Right renal pelvis (tissue), 4 donors: ENCODE data around the gene MYH7. TPM values are rescaled to one million over a fixed set of nuclear protein-coding genes. Genes with fewer than 3 reads are reported as not detected.
"Not testable (repeated sequence)": the region's sequence is repeated elsewhere in the genome, so short reads cannot be mapped to it uniquely, and the experiment has no call there.

Experiments
- DNase-seq, 4 donors: peaks; one replicate each; pipeline ENCODE4 v3.0.0-alpha.2; 2013; ENCODE audit warnings: low read depth in 4 of 4, low spot score in 3 of 4, missing footprints in 1 of 4
- polyA plus RNA-seq, 4 donors: library from polyadenylated mRNA; unstranded; fragments of 120-200 nt; gene quantifications; one replicate each; pipeline ENCODE4 v1.2.1, GENCODE V29; 2013; ENCODE audit not compliant: insufficient read length in 4 of 4

The MYH7 gene
- polyA plus RNA-seq: under 1 TPM; 0.19 to 0.32 (median 0.24) TPM

DNA sequence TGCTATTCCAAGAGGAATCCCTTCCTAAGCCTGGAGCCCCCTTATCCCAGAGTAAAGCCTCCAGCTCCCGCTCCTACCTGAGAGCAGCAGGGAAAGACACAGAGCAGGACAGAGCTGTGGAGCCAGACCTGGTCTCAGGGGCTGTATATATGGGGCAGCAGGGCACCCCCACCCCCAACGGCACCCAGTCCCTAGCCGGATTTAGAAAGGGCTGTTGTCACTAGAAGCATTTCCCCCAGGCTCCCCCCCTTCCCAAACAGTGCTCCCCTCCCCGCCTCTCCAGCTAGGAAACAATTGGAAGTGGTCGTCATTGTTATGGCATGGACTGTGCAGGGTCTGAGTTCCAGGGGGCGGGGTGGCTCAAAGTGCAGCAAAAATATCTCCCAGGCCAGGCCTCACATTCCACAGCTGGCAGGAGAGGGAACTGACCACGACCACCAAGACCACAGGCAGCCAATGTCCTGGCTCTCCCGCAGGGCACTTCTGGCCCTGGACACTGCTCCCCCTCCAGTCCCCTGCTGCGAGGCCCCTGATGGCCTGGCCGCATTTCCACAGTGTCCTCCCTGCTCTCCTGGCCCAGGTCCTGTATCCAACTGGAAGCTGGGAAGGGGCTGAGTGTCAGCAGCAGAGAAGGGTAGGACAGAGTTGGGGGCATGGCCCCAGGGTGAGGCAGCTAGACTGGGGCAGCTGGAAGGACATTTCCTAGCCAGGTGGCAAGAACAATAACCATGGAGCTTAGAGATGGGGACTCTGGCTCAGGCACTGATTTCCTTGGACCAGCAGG, at the start of gene MYH7:
TSS of gene MYH7 (minus strand) at position 118 of the 784 bp plus-strand sequence. CDS start 1,928 bp downstream, outside the sequence.
- no peak for DNase-seq

DNA sequence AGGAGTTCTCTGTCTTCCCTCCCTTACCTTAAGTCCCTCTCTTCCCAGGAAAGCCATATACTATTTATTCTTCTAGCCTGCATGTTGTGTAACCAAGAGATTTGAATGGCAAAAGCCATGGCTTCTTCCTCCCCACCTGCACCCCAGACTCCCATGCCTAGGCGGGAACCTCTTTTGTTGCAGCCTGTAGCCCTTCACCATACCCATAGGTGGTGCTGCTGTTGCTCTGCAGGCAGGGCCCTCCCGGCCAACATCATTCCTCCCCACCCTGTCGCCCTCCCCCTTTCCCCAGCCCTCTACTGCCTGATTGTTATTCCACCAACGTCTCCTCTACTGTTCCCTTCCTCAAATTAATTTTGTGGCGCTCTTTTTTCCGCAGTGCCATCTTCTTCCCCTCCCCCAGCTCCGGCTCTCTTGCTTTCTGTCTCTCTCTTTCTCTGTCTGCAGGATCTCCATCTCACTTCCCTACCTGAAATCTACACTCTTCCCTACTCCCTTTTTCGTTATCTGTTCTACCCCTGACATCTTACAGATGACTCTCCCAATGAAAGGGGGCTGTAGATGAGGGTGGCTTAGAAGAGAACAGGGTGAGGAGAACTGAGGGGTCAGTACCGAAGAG, 47.9 kb upstream of the MYH7 start:
- DNase-seq: no peak

DNA sequence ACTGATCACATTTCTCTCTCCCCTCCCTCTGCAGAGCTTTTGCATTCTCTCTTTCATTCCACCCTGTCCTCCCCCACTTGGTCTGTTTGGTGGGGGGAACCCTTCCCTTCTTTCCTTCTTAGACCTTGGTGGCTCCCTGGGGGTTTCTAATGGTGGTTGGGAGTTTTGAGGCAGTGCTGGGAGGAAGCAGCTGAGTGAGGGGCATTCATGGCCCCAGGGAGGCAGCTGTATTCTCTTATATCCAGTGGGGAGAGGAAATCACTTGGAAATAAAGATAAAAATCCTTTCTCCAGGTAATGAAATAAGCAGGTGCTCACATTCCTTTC, 47.3 kb upstream of the MYH7 start:
- DNase-seq: no peak

DNA sequence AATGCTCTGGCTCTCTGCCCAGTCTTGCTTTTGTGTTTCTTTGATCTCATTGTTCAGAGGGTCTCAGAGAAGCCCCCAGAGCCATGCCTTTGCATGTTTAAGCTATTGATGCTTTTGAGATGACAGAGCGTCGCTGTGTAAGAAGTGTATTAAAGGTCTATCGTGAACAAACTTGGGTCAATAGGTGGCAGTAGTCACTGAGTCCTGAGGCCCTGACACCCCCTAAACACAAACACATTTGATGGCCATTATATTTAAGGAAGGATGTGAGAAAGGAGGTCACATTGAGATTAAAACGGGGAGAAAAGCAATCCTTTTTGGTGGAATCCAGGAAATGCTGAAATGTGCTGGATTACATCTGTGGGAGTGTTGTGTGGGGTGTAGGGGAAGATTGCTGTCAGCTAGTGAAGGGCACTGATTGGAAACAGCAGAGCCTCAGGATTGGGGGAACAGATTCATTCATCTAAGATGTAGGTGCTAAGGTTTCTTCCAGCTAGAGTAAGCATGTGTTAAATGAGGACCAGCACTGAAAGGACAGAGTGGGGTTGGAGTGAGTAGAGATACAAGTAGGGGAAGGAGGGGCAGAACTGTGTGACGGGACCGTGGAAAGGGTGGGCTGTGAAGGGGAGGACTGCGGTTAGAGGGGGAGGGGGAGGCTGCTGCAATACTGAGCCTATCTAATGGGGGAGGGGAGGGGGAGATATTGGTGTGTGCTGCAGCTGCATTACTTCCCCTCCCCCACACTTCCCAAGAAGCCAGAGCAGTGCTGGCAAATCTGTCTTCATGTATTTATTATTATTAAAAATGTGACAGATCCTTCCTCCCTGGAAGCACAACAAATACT, 46.7 kb upstream of the MYH7 start:
- DNase-seq: no peak

DNA sequence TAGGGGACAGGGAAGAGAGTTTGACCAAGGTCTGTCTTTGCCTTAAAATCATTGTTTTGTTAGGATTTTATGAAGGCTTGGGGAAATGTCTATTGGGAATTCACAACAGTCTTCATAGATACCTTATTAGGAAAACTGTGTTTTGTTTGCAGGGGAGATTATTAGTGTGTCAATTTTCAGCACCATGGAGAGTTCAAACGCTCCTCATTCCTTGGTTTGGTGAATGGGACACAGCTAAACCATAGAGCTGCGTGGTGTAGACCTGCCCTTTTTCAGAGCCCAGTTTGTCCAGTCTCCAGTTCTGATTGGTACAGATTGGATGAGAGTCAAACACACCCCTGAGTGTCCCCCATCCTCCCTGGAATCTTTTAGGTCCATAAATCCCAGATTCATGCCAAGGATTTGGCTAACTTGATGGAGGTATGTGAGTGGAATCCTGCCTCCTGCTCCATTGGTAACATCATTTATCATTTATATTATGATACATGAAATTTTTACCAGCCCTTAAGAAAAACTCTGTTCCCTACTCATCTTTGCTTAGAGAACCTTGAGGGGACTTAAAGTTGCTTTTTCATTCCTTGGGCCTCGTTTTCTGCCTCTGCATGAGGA, 46.0 kb upstream of the MYH7 start:
- peak in 1 of 4 donors; percentile 12 for DNase-seq

DNA sequence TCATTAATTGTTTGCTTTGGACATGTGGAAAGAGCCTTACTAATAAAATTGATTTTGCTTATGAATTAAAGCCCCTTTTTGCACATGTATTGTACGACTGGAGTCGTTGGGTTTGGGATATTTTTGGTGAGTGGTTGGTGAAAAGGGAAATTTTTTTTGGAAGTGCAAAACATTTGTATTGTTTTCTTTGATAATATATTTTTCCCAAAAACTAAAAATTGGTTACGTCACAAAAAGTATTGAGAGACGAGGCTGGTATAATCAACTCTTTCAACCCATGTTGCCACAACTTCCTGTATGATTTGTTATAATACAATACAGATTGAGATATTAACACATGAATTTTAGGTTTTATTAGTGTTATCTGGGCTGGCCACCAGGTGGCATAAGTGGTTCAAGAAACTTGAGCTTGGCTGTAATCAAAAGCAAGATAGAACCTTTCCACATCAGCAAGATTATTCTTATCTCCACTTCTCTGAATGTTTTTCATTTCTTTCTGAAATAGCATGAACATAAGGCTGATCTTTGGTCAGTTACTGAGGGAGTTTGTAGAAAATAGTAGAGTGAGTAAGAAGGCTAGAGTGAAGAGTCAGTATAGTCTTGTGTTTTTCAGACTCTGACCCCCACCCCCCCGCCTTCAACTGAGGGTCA, 42.8 kb upstream of the MYH7 start:
- DNase-seq: peak in 3 of 4 donors; percentile 28 to 44 (median 35)

DNA sequence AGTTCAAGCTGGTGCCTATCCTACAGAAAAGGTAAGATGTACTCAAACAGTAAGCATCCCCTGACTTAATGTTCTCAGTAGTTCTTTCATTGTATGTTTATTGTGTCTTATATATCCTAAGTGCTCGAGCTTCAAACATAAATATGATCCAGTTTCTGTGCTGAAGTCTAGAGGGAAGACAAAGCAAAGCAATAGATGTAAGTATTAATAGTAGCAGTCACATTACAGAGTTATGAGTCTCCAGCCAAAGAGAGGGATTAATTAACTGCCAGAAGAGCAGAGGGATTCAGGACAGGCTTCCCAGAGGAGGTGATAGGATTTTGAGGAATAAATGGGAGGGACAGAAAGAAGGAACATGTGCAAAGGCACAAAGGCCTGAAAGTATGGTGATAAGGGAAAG, 35.5 kb upstream of the MYH7 start:
- DNase-seq: no peak

DNA sequence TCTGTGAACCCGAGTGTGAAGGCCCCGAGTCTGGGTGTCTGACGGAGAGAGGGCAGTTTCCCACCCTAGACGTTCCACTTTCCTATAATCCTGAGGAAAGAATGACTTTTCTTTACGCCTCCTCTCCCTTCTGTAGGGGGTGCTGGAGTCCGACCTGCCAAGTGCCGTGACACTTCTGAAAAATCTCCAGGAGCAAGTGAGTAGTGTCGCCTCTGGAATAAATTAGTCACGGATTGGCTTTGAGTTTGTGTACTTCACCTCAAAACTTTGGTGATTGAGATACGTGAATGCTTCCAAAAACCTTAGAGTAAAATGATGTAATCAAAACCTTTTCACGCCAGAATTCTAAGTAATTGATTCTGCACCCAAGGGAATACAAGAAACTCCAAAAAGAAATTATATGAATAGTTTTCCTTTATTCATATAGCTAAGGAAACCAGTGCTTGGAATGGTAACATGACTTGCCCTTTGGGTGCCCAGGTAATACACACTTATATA, 34.5 kb upstream of the MYH7 start:
- no peak for DNase-seq

DNA sequence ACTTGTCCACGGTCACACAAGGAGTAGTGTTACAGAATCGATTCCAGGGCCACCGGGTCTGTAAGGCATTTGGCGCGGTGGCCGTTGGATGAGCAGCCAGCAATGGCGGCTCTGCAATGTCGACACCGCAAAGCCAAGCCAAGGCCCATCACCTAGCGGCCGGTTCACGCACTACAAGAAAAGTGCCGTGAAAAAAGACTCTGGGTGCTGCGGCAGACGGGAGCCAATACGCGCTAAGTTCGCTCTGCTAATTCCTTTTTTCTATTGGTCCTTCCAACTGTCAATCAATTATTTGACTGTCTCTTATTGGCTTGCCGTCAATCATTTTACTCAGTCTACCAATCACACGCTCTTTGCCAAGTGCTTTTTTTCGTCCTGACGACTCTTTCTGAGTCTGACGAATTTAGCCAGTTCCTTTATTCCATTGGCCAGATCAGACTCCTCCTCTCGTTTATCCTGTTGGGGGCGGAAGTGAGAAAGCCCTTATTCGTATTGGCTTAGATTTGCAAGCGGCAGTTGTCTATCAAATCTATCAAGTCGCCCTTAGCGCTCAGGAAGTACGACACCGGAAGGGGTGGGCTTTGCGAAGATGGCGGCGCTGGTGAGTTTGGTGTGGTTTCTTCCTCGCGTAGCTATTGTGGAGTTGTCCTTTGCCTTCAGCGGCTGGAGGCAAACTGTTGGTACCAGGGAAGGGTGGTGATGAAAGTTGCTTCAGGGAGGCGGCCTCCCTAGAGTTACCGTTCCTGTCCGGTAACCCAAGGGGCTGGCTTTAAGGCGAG, 33.9 kb upstream of the MYH7 start, which contains the start of gene NGDN:
TSS of gene NGDN (plus strand) at position 577 of the 779 bp plus-strand sequence. CDS start at position 590, 13 bp downstream.
- DNase-seq: peak; percentile 98 to 100 (median 100)

DNA sequence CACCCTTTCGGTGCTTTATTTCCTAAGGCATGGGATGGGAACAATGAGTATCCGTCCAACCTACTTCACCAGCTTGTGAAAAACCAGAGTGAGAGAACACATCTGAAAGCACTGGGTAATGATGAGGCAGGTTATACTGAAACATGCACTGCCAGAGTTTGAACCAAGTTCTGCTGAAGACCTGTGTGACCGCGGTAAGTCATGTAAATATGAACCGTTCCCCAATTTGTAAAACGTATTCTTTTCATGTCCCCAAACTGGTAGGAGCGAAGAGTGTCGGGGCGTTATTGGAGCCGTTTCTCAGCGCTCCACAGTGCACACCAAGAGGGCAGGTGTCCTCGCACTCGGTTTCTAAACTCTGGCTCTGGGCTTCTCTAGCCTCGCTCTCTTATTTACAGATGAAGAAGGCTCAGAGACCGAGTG, 33.3 kb upstream of the MYH7 start:
- no peak for DNase-seq

DNA sequence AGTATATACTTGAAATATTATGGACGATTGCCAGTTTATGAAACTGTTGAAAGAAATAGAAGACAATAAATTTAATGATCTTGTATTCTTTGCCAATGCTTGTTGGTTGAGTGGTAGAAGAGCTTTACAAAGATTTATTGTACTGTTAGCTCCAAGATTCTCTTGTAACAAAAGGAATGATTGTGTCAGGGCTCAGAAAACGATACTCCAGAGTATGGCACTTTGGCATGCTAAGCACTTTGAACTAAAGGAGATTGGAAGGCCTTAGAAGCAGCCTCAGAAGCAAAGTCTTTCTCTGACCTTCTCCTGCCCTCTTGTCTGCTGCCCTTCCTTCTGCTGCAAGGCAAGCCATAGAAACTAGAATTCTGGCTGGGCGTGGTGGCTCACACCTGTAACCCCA, 29.8 kb upstream of the MYH7 start:
- no peak for DNase-seq

DNA sequence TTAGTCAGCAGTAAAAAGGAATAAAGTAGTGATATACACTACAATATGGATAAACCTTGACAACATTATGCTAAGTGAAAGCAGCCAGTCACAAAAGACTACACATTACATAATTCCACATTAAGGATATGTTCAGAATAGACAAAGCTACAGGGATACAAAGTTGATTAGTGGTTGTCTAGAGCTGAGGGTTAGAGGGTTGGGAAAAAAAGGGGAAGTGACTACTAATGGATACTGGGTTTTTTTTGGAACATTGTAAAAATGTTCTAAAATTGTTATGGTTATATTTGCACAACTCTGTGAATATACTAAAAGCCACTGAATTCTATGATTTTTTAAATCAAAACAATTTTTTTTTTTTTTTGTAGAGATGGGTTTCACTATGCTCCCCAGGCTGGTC, 29.2 kb upstream of the MYH7 start:
- DNase-seq: no peak

DNA sequence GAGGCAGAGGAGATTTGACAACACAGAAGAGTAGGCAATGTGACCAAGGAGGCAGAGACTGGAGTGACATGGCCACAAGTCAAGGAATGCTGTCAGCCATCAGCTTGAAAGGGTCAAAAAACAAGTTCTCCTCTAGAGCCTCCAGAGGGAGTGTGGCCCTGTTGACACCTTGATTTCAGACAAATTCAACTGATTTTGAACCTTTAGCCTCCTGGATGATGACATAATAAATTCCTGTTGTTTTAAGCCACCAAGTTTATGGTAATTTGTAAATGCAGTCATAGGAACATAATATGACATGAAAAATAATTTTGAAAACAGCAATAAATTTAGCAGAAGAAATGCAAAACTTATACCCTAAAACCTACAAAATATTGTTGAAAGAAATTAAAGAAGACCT, 25.5 kb upstream of the MYH7 start:
- no peak for DNase-seq

DNA sequence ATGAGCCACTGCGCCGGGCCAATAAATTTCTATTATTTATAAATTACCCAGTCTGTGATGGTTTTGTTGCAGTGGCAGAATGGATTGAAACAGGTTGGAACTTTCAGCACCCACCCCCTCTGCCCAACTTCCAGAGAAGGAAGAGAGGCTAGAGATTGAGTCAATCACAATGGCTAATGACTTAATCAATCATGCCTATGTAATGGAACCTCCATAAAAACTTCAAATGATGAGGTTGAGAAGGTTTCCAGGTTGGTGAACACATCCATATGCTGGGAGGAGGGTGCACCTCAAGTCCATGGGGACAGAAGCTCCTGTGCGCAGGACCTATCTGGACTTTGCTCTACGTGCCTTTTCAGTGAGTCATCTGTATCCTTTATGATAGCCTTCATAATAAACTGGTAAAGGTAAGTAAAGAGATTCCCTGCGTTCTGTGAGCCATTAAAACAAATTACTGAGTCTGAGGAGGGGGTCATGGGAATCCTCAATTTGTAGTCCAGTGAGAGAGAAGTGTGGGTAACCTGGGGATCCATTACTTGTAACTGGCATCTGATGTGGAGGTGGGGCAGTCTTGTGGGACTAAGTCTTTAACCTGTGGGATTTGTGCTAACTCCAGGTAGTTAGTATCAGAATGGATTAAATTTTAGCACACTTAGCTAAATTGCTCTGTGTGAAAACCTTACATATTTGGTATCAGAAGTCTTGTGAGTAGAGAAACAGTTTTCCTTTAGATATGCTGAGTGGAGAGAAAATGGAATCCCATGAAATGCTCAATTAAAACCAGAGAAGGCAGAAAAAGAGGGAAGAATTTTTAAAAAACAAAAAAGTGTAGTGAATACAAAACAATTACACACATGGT, 22.4 kb upstream of the MYH7 start:
- DNase-seq: no peak

DNA sequence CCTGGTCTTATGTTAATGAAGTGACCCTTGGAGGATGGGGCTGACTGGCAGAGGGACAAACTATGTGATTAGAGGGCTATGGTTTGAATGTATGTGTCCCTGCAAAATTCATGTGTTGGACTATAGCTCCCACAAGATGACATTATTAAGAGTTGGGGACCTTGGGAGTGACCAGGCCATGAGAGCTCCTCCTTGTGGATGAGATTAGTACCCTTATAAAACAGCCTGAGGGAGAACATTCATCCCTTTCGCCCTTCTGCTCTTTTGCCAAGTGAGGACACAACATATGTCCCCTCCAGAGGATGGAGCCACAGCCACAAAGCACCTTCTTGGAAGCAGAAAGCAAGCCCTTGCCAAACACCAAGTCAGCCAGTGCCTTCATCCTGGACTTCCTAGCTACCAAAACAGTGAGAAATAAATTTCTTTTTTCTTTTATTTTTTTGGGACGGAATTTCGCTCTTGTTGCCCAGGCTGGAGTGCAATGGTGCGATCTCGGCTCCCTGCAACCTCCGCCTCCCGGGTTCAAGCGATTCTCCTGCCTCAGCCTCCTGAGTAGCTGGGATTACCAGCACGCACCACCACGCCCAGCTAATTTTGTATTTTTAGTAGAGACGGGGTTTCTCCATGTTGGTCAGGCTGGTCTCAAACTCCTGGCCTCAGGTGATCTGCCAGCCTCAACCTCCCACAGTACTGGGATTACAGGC, 21.6 kb upstream of the MYH7 start:
- DNase-seq: not testable (repeated sequence)

DNA sequence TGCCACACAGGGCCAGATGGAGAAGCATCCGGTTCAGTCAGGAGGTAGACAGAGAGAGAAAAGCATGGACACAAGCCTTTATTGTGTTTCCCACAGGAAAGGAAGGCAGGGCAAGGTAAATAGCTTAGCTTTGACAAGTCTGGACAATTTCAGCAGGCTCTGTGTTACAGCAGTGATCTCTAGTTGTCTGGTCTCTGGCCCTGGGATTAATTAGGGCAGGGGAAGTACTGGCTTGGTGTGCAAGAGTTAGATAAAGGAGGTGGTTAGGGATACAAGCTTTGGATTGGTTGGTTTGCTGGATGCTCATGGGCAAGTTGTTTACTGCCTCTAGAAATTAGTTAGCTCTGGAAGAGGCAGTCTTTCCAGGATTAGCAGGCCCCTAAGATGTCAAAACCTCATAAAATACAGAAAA, 19.0 kb upstream of the MYH7 start:
- DNase-seq: no peak

DNA sequence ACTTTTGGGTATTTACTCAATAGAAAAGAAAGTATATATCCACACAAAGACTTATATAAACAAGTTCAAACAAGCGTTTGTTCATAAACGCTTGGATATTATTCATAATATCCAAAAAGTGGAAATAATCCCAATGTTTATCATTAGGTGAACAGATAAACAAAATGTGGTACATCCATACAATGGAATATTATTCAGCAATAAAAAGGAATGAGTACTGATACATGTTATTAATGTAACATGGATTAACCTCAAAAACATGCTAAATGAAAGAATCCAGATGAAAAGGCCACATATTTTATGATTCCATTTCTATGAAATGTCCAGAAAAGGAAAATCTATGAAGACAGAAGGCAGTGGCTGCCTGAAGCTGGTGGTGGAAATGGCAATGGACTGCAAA, 16.8 kb upstream of the MYH7 start:
- DNase-seq: no peak

DNA sequence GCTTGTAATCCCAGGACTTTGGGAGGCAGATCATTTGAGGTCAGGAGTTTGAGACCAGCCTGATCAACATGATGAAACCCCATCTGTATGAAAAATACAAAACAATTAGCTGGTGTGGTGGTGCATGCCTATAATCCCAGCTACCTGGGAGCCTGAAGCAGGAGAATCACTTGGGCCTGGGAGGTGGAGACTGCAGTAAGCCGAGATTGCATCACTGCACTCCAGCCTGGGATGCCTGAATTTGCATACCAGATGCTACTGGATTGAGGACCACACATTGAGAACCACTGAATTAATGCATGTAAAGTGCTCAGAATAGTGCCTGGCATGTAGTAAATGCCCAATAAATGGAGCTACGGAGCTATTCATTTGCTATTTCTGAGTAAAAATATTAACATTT, 14.9 kb upstream of the MYH7 start:
- DNase-seq: no peak
